ES-I3 (cell line): ENCODE measurements around the gene COL25A1.

Experiments
- H3K36me3 ChIP-seq: 2 replicates; pipeline ENCODE4 v1.6.1; 2013; ENCODE audit warnings: mild to moderate bottlenecking, low read length, control low read depth, moderate library complexity; ENCODE audit not compliant: insufficient read depth
- H3K4me1 ChIP-seq: 2 replicates; pipeline ENCODE4 v1.6.1; 2013; ENCODE audit warnings: mild to moderate bottlenecking, control low read depth, low read length; ENCODE audit not compliant: insufficient read depth
- H3K9ac ChIP-seq: 2 replicates; pipeline ENCODE4 v1.6.1; 2013; ENCODE audit warnings: low read depth, mild to moderate bottlenecking, low read length, moderate library complexity
- H3K9me3 ChIP-seq: 2 replicates; pipeline ENCODE4 v1.6.1; 2013; ENCODE audit warnings: mild to moderate bottlenecking, low read length, moderate library complexity; ENCODE audit not compliant: control insufficient read depth, insufficient read depth

Gene COL25A1

GRCh38 chr4:109214622-109215301 lies 87.7 kb downstream of the COL25A1 start:
- no peaks in the 10 kb centered on the region for H3K36me3 ChIP-seq
- H3K9me3 ChIP-seq: no peaks in the 10 kb centered on the region
- H3K4me1 ChIP-seq: no peaks in the 10 kb centered on the region
- H3K9ac ChIP-seq: no peak overlapping the region

GRCh38 chr4:109213056-109213455 lies 89.4 kb downstream of the COL25A1 start:
- H3K9ac ChIP-seq: no peak overlapping the region
- H3K36me3 ChIP-seq: no peaks in the 10 kb centered on the region
- no peaks in the 10 kb centered on the region for H3K9me3 ChIP-seq
- H3K4me1 ChIP-seq: no peaks in the 10 kb centered on the region

GRCh38 chr4:109211671-109212070 lies 90.8 kb downstream of the COL25A1 start:
- Histone ChIP-seq H3K9me3 (no peaks in the 10 kb centered on the region), H3K36me3 (no peaks in the 10 kb centered on the region), H3K9ac (no peak overlapping the region), H3K4me1 (peaks cover 1% of the 10 kb centered on the region; the same call in 1 of the 2 replicates)

- Histone ChIP-seq H3K36me3 (no peaks in the 10 kb centered on the region), H3K9me3 (no peaks in the 10 kb centered on the region), H3K9ac (no peak overlapping the region), H3K4me1 (peaks cover 6% of the 10 kb centered on the region; the same call in 1 of the 2 replicates)
These were observed 92.8 kb downstream of the COL25A1 start for GRCh38 chr4:109209647-109210046.

GRCh38 chr4:109207898-109208297 lies 94.6 kb downstream of the COL25A1 start:
- Histone ChIP-seq H3K36me3 (no peaks in the 10 kb centered on the region), H3K4me1 (peaks cover 6% of the 10 kb centered on the region; the same call in 1 of the 2 replicates), H3K9ac (no peak overlapping the region), H3K9me3 (no peaks in the 10 kb centered on the region)

GRCh38 chr4:109207061-109207460 lies 95.4 kb downstream of the COL25A1 start:
- Histone ChIP-seq H3K9ac (no peak overlapping the region), H3K36me3 (no peaks in the 10 kb centered on the region), H3K9me3 (no peaks in the 10 kb centered on the region), H3K4me1 (peaks cover 6% of the 10 kb centered on the region; the same call in 1 of the 2 replicates)

- Histone ChIP-seq H3K36me3 (no peaks in the 10 kb centered on the region), H3K4me1 (peaks cover 6% of the 10 kb centered on the region; the same call in 1 of the 2 replicates), H3K9me3 (no peaks in the 10 kb centered on the region), H3K9ac (no peak overlapping the region)
These were observed 95.8 kb downstream of the COL25A1 start for GRCh38 chr4:109206620-109207019.

- Histone ChIP-seq H3K9me3 (no peaks in the 10 kb centered on the region), H3K4me1 (peaks cover 6% of the 10 kb centered on the region; the same call in 1 of the 2 replicates), H3K36me3 (no peaks in the 10 kb centered on the region), H3K9ac (no peak overlapping the region)
These were observed 97.3 kb downstream of the COL25A1 start for GRCh38 chr4:109205186-109205585.

GRCh38 chr4:109199585-109199984 lies 102.9 kb downstream of the COL25A1 start:
- no peaks in the 10 kb centered on the region for H3K9me3 ChIP-seq
- no peaks in the 10 kb centered on the region for H3K4me1 ChIP-seq
- no peak overlapping the region for H3K9ac ChIP-seq
- H3K36me3 ChIP-seq: no peaks in the 10 kb centered on the region

GRCh38 chr4:109195646-109196045 lies 106.8 kb downstream of the COL25A1 start:
- Histone ChIP-seq H3K36me3 (no peaks in the 10 kb centered on the region), H3K9ac (no peak overlapping the region), H3K9me3 (no peaks in the 10 kb centered on the region), H3K4me1 (no peaks in the 10 kb centered on the region)

GRCh38 chr4:109191216-109191615 lies 111.2 kb downstream of the COL25A1 start:
- H3K9me3 ChIP-seq: no peaks in the 10 kb centered on the region
- H3K36me3 ChIP-seq: no peaks in the 10 kb centered on the region
- H3K4me1 ChIP-seq: peaks cover 8% of the 10 kb centered on the region; the same call in 1 of the 2 replicates
- H3K9ac ChIP-seq: no peak overlapping the region

GRCh38 chr4:109186458-109186945 lies 116.0 kb downstream of the COL25A1 start:
- Histone ChIP-seq H3K9me3 (no peaks in the 10 kb centered on the region), H3K9ac (no peak overlapping the region), H3K4me1 (peaks cover 8% of the 10 kb centered on the region; the same call in 1 of the 2 replicates), H3K36me3 (no peaks in the 10 kb centered on the region)

- Histone ChIP-seq H3K9ac (no peak overlapping the region), H3K4me1 (peaks cover 8% of the 10 kb centered on the region; the same call in 1 of the 2 replicates), H3K9me3 (no peaks in the 10 kb centered on the region), H3K36me3 (no peaks in the 10 kb centered on the region)
These were observed 116.5 kb downstream of the COL25A1 start for GRCh38 chr4:109185951-109186350.

- no peaks in the 10 kb centered on the region for H3K9me3 ChIP-seq
- H3K4me1 ChIP-seq: peaks cover 8% of the 10 kb centered on the region; the same call in 1 of the 2 replicates
- no peak overlapping the region for H3K9ac ChIP-seq
- H3K36me3 ChIP-seq: no peaks in the 10 kb centered on the region
These were observed 116.9 kb downstream of the COL25A1 start for GRCh38 chr4:109185548-109185947.

- Histone ChIP-seq H3K9ac (no peak overlapping the region), H3K36me3 (no peaks in the 10 kb centered on the region), H3K4me1 (peaks cover 12% of the 10 kb centered on the region; the same call in 1 of the 2 replicates), H3K9me3 (no peaks in the 10 kb centered on the region)
These were observed 117.9 kb downstream of the COL25A1 start for GRCh38 chr4:109184491-109184961.
